ENCODE data around the gene REEP5.
"Not testable (repeated sequence)": the region's sequence is repeated elsewhere in the genome, so short reads cannot be mapped to it uniquely, and the experiment has no call there.

Gene REEP5

GRCh38 chr5:112921833-112922817 is at the start of gene REEP5:
Gene REEP5, minus strand, starts transcription at chr5:112922227. Its CDS starts 37 bp downstream, at chr5:112922190.
- peak; percentile 79 for DNase-seq (ENCODE audit: low read depth)

- no peak for DNase-seq (ENCODE audit: low read depth)
Measured at GRCh38 chr5:112971276-112971675, 49.2 kb upstream of the REEP5 start.

GRCh38 chr5:112968411-112969106 is 46.5 kb upstream of the REEP5 start:
- no peak for DNase-seq (ENCODE audit: low read depth)

DNA sequence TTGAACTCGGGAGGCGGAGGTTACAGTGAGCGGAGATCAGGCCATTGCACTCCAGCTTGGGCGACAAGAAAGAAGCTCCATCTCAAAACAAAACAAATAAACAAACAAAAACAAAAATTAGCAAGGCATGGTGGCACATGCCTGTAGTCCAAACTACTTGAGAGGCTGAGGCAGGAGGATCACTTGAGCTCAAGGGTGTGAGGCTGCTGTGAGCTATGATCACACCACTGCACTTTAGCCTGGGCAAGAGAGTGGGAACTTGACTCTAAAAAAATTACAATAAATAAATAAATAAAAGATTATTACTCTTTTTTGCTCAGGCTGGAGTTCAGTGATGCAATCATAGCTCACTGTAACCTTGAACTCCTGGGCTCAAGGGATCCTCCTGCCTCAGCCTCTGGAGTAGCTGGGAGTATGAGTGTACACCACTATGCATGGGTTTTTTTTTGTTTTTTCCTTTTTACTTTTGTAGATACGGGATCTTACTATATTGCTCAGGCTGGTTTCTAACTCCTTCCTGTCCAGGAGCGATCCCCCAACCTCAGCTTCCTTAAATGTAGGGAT is 45.6 kb upstream of the REEP5 start:
- DNase-seq (ENCODE audit: low read depth) = no peak

DNA sequence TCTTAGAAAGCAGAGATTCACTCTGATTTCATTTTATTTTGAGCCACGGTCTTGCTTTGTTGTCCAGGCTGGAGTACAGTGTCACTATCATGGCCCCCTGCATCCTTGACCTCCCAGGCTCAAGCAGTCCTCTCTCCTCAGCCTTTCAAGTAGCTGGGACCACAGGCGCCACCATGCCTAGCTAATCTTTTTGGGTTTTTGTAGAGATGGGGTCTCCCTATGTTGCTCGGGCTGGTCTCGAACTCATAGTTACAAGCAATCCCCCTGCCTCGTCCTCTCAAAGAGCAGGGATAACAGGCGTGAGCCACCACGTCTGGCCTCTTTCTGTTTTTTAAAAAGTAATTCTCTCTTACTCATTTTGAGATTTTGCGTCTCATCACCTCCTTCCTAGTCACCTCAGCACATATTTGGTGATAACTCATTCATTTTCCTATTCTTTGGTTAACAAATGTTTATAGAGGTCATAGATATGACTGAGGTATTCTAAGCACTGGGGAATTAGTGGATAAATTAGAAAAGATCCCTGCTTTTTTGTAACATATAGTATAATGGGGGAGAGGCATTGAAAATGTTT is 43.8 kb upstream of the REEP5 start:
- DNase-seq (ENCODE audit: low read depth) = no peak

DNA sequence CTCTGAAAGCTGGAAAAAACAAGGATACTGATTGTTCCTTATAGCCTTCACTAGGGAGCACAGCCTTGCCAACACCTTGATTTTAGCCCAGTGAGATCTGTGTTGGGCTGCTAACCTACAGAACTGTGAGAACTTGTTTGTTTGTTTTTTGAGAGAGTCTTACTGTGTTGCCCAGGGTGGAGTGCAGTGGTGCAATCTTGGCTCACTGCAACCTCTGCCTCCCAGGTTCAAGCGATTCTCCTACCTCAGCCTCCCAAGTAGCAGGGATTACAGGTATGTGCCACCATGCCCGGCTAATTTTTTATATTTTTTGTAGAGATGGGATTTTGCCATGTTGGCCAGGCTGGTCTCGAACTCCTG is 41.3 kb upstream of the REEP5 start:
- not testable (repeated sequence) for DNase-seq (ENCODE audit: low read depth)

DNA sequence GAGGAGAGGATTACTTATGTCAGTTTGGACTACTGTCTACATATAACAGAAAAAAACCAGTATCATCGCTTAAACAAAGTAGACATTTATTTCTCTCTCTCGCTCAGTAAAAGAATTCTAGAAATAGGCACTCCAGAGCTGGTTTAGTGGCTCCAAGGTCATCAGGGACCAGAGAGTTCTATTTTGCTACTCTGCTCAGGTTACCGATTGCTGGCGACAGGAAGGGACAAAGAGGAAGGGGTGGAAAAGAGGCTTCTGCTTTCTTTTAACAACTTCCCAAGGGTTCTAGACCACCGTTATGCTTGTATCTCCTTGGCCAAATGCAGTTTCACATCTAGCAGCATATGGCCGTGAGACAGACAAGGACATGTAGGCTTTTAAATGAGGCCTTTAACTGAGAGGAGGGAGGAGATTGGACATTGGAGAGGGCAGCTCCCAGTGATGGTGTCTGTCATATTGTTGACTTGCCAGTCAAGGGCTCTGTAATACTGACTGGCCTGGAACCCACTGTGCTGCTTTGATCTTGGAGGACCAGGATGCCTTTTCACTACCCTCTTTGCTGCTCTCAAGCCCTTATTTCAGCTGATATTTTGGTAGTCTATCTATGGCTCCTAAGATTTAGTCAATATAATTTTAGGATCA is 39.0 kb upstream of the REEP5 start:
- no peak for DNase-seq (ENCODE audit: low read depth)

GRCh38 chr5:112960315-112960714 is 38.3 kb upstream of the REEP5 start:
- DNase-seq (ENCODE audit: low read depth) = no peak

DNA sequence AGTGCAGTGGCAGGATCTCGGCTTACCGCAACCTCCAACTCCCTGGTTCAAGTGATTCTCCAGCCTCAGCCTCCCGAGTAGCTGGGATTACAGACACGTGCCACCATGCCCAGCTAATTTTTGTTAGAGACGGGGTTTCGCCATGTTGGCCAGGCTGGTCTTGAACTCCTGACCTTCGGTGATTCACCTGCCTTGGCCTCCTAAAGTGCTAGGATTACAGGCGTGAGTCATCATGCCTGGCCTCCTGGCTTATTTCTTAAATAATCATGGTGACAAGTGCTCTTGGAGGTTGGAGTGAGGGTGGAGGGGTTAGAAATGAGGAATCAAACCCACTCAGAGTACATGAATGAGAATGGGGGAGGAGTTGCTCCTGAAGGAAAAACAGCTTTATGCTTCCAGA is 37.8 kb upstream of the REEP5 start:
- DNase-seq (ENCODE audit: low read depth) = not testable (repeated sequence)

- no peak for DNase-seq (ENCODE audit: low read depth)
Measured at GRCh38 chr5:112958093-112959088, 36.4 kb upstream of the REEP5 start.

DNA sequence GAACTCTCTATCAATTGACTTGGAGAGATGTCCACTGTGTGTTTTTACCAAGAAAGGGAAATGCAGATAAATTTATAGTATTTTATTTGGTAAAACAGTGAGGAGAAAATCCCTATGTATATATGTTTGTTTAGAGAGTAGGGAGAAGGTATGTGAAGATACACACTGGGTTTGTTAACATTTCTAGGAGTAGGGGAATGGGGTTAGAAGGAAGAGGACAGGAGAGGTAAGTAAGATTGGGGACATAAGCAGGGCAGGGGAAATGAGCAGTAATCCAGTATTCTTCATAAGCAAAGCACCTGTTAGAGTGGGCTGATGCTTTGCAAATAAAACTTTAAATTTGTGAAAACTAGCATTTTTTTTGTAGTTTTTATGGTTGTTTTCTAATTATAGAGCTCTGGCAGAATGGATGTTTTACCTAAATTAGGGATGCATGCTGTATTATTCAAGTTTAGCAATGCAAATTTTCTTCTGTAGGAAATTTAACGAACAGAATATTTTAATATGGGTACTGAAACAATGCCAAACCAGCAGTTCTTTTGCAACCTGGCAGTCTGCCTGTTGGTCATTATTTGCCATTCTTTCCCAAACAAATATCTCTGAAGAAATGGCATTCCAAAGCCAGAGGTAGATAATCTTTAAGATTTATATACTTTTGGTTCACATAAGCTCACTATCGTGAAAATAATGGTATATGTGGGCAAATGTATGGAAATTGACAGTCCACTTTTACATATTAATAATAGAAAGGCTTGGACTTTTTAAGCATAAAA is 35.2 kb upstream of the REEP5 start:
- DNase-seq (ENCODE audit: low read depth) = no peak

DNA sequence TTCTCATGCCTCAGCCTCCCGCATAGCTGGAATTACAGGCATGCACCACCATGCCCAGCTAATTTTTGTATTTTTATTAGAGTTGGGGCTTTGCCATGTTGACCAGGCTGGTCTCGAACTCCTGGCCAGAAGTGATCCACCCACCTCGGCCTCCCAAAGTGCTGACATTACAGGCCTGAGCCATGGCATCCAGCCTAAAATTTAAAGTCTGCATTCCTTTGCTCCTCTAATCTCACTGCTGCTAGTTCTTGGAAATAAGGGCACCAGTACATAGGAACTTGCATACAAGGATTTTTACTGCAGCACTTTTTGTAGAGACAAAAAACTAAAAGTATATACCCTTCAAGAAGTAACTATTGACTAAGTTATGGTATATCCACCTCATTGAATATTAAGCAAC is 34.6 kb upstream of the REEP5 start:
- DNase-seq (ENCODE audit: low read depth) = no peak

DNA sequence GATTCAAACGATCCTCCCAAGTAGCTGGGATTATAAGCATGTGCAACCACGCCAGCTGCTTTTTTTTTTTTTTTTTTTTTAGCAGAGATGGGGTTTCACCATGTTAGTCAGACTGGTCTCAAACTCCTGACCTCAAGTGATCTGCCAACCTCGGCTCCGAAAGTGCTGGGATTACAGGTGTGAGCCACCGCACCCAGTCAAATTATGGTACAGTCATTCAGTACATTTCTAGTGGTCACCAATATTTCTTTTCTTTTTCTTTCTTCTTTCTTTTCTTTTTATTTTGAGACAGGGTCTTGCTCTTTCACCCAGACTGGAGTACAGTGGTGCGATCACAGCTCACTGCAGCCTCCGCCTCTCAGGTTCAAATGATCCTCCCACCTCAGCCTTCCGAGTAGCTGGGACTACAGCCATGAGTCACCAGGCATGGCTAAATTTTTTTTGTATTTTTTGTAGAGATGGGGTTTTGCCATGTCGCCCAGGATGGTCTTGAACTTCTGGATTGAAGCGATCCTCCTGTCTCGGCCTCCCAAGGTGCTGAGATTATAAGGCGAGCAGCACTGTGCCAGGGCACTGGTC is 29.2 kb upstream of the REEP5 start:
- DNase-seq (ENCODE audit: low read depth) = no peak

GRCh38 chr5:112948458-112948857 is 26.4 kb upstream of the REEP5 start:
- no peak for DNase-seq (ENCODE audit: low read depth)

- DNase-seq (ENCODE audit: low read depth) = no peak
Measured at GRCh38 chr5:112940670-112941069, 18.6 kb upstream of the REEP5 start.

DNA sequence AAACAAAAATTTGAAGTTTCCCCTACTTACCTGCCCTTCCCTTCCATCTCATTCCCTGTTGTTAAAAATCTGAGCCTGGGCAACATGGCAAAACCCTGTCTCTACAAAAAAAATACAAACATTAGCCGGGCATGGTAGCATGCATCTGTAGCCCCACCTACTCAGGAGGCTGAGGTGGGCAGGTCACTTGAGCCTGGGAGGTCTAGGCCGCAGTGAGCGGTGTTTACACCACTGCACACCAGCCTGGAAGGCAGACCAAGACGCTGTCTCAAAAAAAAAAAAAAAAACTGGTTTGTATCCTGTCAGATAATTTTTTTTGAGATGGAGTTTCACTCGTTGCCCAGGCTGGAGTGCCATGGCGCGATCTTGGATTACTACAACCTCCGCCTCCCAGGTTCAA is 16.3 kb upstream of the REEP5 start:
- no peak for DNase-seq (ENCODE audit: low read depth)

GRCh38 chr5:112935675-112936074 is 13.6 kb upstream of the REEP5 start:
- no peak for DNase-seq (ENCODE audit: low read depth)

GRCh38 chr5:112934366-112934663 is 12.3 kb upstream of the REEP5 start:
- DNase-seq (ENCODE audit: low read depth) = no peak

DNA sequence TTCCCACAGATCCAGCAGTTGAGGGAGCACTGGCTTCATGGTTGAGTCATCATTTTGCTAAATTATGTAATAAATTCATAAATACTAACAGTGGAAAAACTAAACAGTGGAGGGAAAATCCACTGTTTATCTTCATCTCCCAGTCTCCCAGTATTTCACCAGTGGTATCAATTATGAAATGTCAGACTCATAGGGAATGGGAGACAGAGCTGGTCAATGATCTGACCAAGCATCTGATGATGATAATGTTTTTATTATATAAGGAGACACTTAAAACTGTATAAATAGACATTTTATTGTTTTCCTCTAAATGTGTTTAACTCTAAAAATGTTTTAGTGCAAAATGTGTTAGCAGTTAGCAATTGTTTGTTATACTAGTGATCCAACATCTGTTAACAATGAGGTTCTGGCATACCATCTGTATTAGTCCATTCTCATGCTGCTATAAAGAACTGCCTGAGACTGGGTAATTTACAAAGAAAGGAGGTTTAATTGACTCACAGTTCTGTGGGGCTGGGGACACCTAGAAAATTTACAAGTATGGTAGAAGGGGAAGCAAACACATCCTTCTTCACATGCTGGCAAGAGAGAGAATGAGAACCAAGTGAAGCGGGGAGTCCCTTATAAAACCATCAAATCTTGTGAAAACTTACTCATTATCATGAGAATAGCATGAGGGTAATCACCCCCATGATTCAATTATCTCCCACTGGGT is 11.8 kb upstream of the REEP5 start:
- DNase-seq (ENCODE audit: low read depth) = no peak

All from activated T-cell treated with anti-CD3 and anti-CD28 coated beads for 1 hour (primary cell).